HCT116 (cell line): ENCODE measurements around the gene U2AF2. TPM values are rescaled to one million over a fixed set of nuclear protein-coding genes. Genes with fewer than 3 reads are reported as not detected.

Experiments used
- ATAC-seq: fragments of 200-7000 bp; cut with Tn5 transposase; 2 replicates; pipeline ENCODE4 v1.9.1; 2020; ENCODE audit warnings: mild to moderate bottlenecking, moderate library complexity
- BruUV-seq: library from RNA; stranded (reverse); fragments of 400-500 nt; replicated peaks from 2 replicates; lab custom pipeline; 2021; lab: Mats Ljungman, UMichigan
- CTCF ChIA-PET: fragments of 300-600 bp; sonication (Branson Sonifier 250); formaldehyde crosslinking; loops from one replicate; lab custom pipeline; 2021; ENCODE audit warnings: antibody characterized with exemption; lab: Charles Lee
- POLR2A ChIA-PET: fragments of 300-600, 350-600 bp; sonication (Branson Sonifier 250); formaldehyde crosslinking; loops from one replicate; lab custom pipeline; 2021; ENCODE audit warnings: antibody characterized with exemption; lab: Charles Lee
- RAD21 ChIA-PET, 2 experiments: fragments of 300-600 bp; sonication (Branson Sonifier 250); formaldehyde crosslinking; loops; one replicate each; lab custom pipeline; 2023; ENCODE audit warnings: low total read pairs in 2 of 2; ENCODE audit not compliant: uncharacterized antibody in 2 of 2, unreplicated experiment in 2 of 2, low non-redundant PET in 1 of 2; lab: Charles Lee
- DNase-seq: peaks from one replicate; pipeline ENCODE4 v3.0.0-alpha.2; 2010; ENCODE audit warnings: low read depth, low spot score
- H2AFZ ChIP-seq: fragments of 200-600 bp; shearing (Covaris generic), sonication (generic); 2 replicates; pipeline ENCODE4 v1.6.1; 2017; ENCODE audit warnings: low read depth, mixed run types, mixed read lengths, antibody characterized with exemption, low read length; ENCODE audit not compliant: poor library complexity, severe bottlenecking
- H3K27ac ChIP-seq: 2 replicates; pipeline ENCODE4 v1.5.1; 2012; ENCODE audit warnings: low read depth, low read length
- H3K27me3 ChIP-seq: fragments of 200-600 bp; sonication (generic); 2 replicates; pipeline ENCODE4 v1.6.1; 2016; ENCODE audit warnings: mixed run types, low read length, mixed read lengths; ENCODE audit not compliant: insufficient read depth
- H3K36me3 ChIP-seq, 2 experiments: fragments of 200-500 bp in 1 of 2; fragments of 200-600 bp in 1 of 2; sonication (Bioruptor generic) in 1 of 2; sonication (generic) in 1 of 2; 2 replicates each; pipeline versions ENCODE4 v1.5.1 to v1.6.1; 2014 to 2016; ENCODE audit warnings: low read length in 2 of 2, inconsistent platforms in 1 of 2, mixed read lengths in 1 of 2, mixed run types in 1 of 2; ENCODE audit not compliant: insufficient read depth in 2 of 2, control insufficient read depth in 1 of 2
- H3K4me1 ChIP-seq, 2 experiments: fragments of 200-600 bp in 1 of 2; sonication (generic) in 1 of 2; 2 replicates each; pipeline versions ENCODE4 v1.5.1 to v1.6.1; 2012 to 2017; ENCODE audit warnings: low read length in 2 of 2, inconsistent platforms in 1 of 2, mild to moderate bottlenecking in 1 of 2, mixed read lengths in 1 of 2, mixed run types in 1 of 2, moderate library complexity in 1 of 2; ENCODE audit not compliant: insufficient read depth in 2 of 2, control insufficient read depth in 1 of 2
- H3K4me2 ChIP-seq: fragments of 200-600 bp; sonication (generic); 2 replicates; pipeline ENCODE4 v1.6.1; 2017; ENCODE audit warnings: mixed run types, low read length, mixed read lengths
- H3K4me3 ChIP-seq, 2 experiments: fragments of 200-600 bp in 1 of 2; sonication (generic) in 1 of 2; replicated peaks in 1 of 2; 2 replicates each; pipeline ENCODE4 v1.5.1; 2011 to 2016; ENCODE audit warnings: low read length in 2 of 2, control low read depth in 1 of 2, low read depth in 1 of 2, mild to moderate bottlenecking in 1 of 2, mixed read lengths in 1 of 2, mixed run types in 1 of 2
- H3K79me2 ChIP-seq: fragments of 200-600 bp; sonication (generic); 2 replicates; pipeline ENCODE4 v1.6.1; 2017; ENCODE audit warnings: mild to moderate bottlenecking, mixed run types, low read length, moderate library complexity, mixed read lengths; ENCODE audit not compliant: insufficient read depth
- H3K9ac ChIP-seq: fragments of 200-600 bp; sonication (generic); 2 replicates; pipeline ENCODE4 v1.6.1; 2016; ENCODE audit warnings: low read length, mixed read lengths
- H3K9me2 ChIP-seq: fragments of 200-600 bp; sonication (generic), shearing (Covaris generic); 2 replicates; pipeline ENCODE4 v1.6.1; 2017; ENCODE audit warnings: mixed run types, mild to moderate bottlenecking, moderate library complexity; ENCODE audit not compliant: insufficient read depth
- H3K9me3 ChIP-seq, 2 experiments: fragments of 200-500 bp in 1 of 2; fragments of 200-600 bp in 1 of 2; sonication (Bioruptor generic) in 1 of 2; sonication (generic) in 1 of 2; 2 replicates each; pipeline ENCODE4 v1.6.1; 2014 to 2017; ENCODE audit warnings: low read length in 2 of 2, mixed read lengths in 2 of 2, inconsistent platforms in 1 of 2, low read depth in 1 of 2, mild to moderate bottlenecking in 1 of 2, mixed run types in 1 of 2, moderate library complexity in 1 of 2; ENCODE audit not compliant: control insufficient read depth in 1 of 2, insufficient read depth in 1 of 2
- H4K20me1 ChIP-seq: fragments of 200-600 bp; sonication (generic), shearing (Covaris generic); 2 replicates; pipeline ENCODE4 v1.6.1; 2017; ENCODE audit warnings: mixed run types, mild to moderate bottlenecking, moderate library complexity; ENCODE audit not compliant: insufficient read depth
- CBX3 ChIP-seq: IDR thresholded peaks from 2 replicates; pipeline ENCODE4 v1.6.1; 2012; ENCODE audit warnings: low read depth
- CEBPB ChIP-seq: IDR thresholded peaks from 2 replicates; pipeline ENCODE4 v1.6.1; 2012; ENCODE audit warnings: low read depth
- EGR1 ChIP-seq: IDR thresholded peaks from 2 replicates; pipeline ENCODE4 v1.6.1; 2012; ENCODE audit warnings: low read depth
- ELF1 ChIP-seq: IDR thresholded peaks from 2 replicates; pipeline ENCODE4 v1.6.1; 2012; ENCODE audit warnings: low read depth, borderline replicate concordance
- EZH2 ChIP-seq: fragments of 200-600 bp; sonication (generic); IDR thresholded peaks from 2 replicates; pipeline ENCODE4 v1.6.1; 2017; ENCODE audit warnings: antibody characterized with exemption, mixed run types
- EZH2phosphoT487 ChIP-seq: fragments of 200-600 bp; IDR thresholded peaks from 2 replicates; pipeline ENCODE4 v1.6.1; 2018; ENCODE audit warnings: antibody characterized with exemption, borderline replicate concordance
- FOSL1 ChIP-seq: IDR thresholded peaks from 2 replicates; pipeline ENCODE4 v1.6.1; 2012; ENCODE audit warnings: low read depth
- POLR2A ChIP-seq: IDR thresholded peaks from 2 replicates; pipeline ENCODE4 v1.7.0; 2011; ENCODE audit warnings: borderline replicate concordance; ENCODE audit not compliant: insufficient read depth, insufficient read length; ENCODE audit errors: extremely low read depth
- RAD21 ChIP-seq: IDR thresholded peaks from 2 replicates; pipeline ENCODE4 v1.6.1; 2012; ENCODE audit warnings: low read depth, mild to moderate bottlenecking
- SIN3A ChIP-seq: IDR thresholded peaks from 2 replicates; pipeline ENCODE4 v1.6.1; 2012; ENCODE audit warnings: low read depth
- SP1 ChIP-seq: IDR thresholded peaks from 2 replicates; pipeline ENCODE4 v1.6.1; 2012; ENCODE audit warnings: low read depth
- SRF ChIP-seq: IDR thresholded peaks from 2 replicates; pipeline ENCODE4 v1.6.1; 2012; ENCODE audit warnings: low read depth
- TCF7L2 ChIP-seq: IDR thresholded peaks from 2 replicates; pipeline ENCODE4 v1.7.0; 2011; ENCODE audit warnings: borderline replicate concordance, inconsistent platforms; ENCODE audit not compliant: insufficient read depth, insufficient read length; ENCODE audit errors: extremely low read depth
- YY1 ChIP-seq: IDR thresholded peaks from 2 replicates; pipeline ENCODE4 v1.6.1; 2011; ENCODE audit warnings: low read length, low read depth, moderate library complexity, mild to moderate bottlenecking; ENCODE audit not compliant: insufficient replicate concordance; ENCODE audit errors: extremely low read depth
- ZFX ChIP-seq: fragments of 450-650 bp; IDR thresholded peaks from 2 replicates; pipeline ENCODE4 v1.6.1; 2017
- ZNF274 ChIP-seq: fragments of 200-500 bp; sonication (Bioruptor generic); IDR thresholded peaks from 2 replicates; pipeline ENCODE4 v1.6.1; 2014; ENCODE audit warnings: mild to moderate bottlenecking, low read depth, low read length, inconsistent platforms
- intact Hi-C: fragments of 100-400 bp; cut with micrococcal nuclease; formaldehyde crosslinking; loops from 2 replicates; pipeline ENCODE4 v1.10.0; 2022
- total RNA-seq: library from RNA; stranded (reverse); gene quantifications from one replicate; pipeline ENCODE4 v1.2.1, GENCODE V29; 2021; ENCODE audit not compliant: unreplicated experiment
- TF ChIP-seq, protein P1 (sequence below): IDR thresholded peaks from 2 replicates; pipeline ENCODE4 v1.6.1; 2012
- TF ChIP-seq, protein P2 (sequence below), 3 experiments: fragments of 200-600 bp in 1 of 3; sonication (generic) in 1 of 3; IDR thresholded peaks in 2 of 3; conservative IDR thresholded peaks in 1 of 3; 2 replicates each; pipeline ENCODE4 v1.5.1; 2012 to 2017; ENCODE audit warnings: low read depth in 2 of 3, low read length in 2 of 3, antibody characterized with exemption in 1 of 3, borderline replicate concordance in 1 of 3, control low read depth in 1 of 3, mild to moderate bottlenecking in 1 of 3, mixed read lengths in 1 of 3, mixed run types in 1 of 3, moderate library complexity in 1 of 3; ENCODE audit not compliant: insufficient read depth in 1 of 3
- TF ChIP-seq, protein P3 (sequence below): IDR thresholded peaks from 2 replicates; pipeline ENCODE4 v1.6.1; 2012
- TF ChIP-seq, protein P4 (sequence below): IDR thresholded peaks from 2 replicates; pipeline ENCODE4 v1.6.1; 2012; ENCODE audit warnings: low read depth
- TF ChIP-seq, protein P5 (sequence below): IDR thresholded peaks from 2 replicates; pipeline ENCODE4 v1.6.1; 2011; ENCODE audit warnings: mild to moderate bottlenecking, low read length, moderate library complexity; ENCODE audit not compliant: insufficient replicate concordance; ENCODE audit errors: extremely low read depth

The U2AF2 gene
- total RNA-seq, 1 experiment from 2014 or later: 259 TPM

DNA sequence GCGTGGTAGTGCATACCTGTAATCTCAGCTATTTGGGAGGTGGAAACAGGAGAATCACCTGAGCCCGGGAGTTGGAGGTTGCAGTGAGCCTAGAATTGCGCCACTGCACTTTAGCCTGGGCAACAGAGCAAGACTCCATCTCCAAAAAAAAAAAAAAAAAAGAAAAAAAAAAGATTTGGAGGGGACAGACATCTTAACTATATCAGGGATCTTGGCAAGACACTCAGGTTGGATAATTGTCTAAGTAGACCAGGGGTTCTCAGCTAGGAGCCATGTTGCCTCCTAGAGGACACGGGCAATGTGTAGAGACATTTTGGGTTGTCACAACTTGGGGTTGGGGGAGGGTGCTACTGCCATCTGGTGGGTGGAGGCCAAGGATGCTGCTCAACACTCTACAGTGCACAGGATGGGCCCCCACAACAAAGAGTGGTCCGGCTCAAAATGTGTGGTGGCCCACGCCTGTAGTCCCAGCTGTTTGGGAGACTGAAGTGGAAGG lies 15.9 kb upstream of the U2AF2 start:
- H3K9ac ChIP-seq: no peak overlapping the region
- H3K4me2 ChIP-seq: peak overlapping the region; percentile 75
- no peak for DNase-seq
- peak overlapping the region; percentile 9 to 17; a peak in 2 of 4 replicates for H3K4me3 ChIP-seq
- intact Hi-C loops: loop anchor here (10.0 kb wide), 2 partner anchors 494 to 984 kb away; partner anchors contain the start of gene TNNT1
- peak overlapping the region; percentile 96 for H3K27ac ChIP-seq
- H3K36me3 ChIP-seq: 0 out of 4 replicates have a peak, but pooled peaks cover 0 to 3% of the 10 kb centered on the region in 2 experiments
- no peaks in the 10 kb centered on the region for H3K9me3 ChIP-seq
- H4K20me1 ChIP-seq: no peaks in the 10 kb centered on the region
- H3K27me3 ChIP-seq: no peaks in the 10 kb centered on the region
- H3K79me2 ChIP-seq: peaks cover 73% of the 10 kb centered on the region
- BruUV-seq: no TSS peak
- ATAC-seq: peak; percentile 26
- H3K9me2 ChIP-seq: no peaks in the 10 kb centered on the region
- POLR2A ChIA-PET: no interaction called here
- H2AFZ ChIP-seq: no peak overlapping the region
- CTCF ChIA-PET: no interaction called here
- RAD21 ChIA-PET: no interaction called here
- peaks cover 24 to 60% of the 10 kb centered on the region in 2 experiments for H3K4me1 ChIP-seq
- TF ChIP-seq EGR1 (no peak), ELF1 (no peak), ZFX (no peak), TCF7L2 (no peak), EZH2phosphoT487 (no peak), SP1 (no peak), CBX3 (no peak; the same call in 1 of the 2 replicates), POLR2A (no peak), SRF (no peak), EZH2 (no peak), FOSL1 (no peak), SIN3A (no peak), CEBPB (no peak), RAD21 (no peak), YY1 (peak; percentile 87), ZNF274 (no peak)
- TF ChIP-seq, protein P1, sequence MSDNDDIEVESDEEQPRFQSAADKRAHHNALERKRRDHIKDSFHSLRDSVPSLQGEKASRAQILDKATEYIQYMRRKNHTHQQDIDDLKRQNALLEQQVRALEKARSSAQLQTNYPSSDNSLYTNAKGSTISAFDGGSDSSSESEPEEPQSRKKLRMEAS: 0 out of 2 replicates have a peak, but pooled peaks have one; percentile 28
- TF ChIP-seq, protein P2, sequence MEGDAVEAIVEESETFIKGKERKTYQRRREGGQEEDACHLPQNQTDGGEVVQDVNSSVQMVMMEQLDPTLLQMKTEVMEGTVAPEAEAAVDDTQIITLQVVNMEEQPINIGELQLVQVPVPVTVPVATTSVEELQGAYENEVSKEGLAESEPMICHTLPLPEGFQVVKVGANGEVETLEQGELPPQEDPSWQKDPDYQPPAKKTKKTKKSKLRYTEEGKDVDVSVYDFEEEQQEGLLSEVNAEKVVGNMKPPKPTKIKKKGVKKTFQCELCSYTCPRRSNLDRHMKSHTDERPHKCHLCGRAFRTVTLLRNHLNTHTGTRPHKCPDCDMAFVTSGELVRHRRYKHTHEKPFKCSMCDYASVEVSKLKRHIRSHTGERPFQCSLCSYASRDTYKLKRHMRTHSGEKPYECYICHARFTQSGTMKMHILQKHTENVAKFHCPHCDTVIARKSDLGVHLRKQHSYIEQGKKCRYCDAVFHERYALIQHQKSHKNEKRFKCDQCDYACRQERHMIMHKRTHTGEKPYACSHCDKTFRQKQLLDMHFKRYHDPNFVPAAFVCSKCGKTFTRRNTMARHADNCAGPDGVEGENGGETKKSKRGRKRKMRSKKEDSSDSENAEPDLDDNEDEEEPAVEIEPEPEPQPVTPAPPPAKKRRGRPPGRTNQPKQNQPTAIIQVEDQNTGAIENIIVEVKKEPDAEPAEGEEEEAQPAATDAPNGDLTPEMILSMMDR (IDR thresholded peaks at IDR 0.05 in 2 of 3, conservative IDR thresholded peaks at IDR 0.05 in 1 of 3; ENCODE audit: borderline replicate concordance in 1 of 3, insufficient read depth in 1 of 3, low read depth in 2 of 3, low read length in 2 of 3): peak; percentile 78 to 85 (median 81)
- TF ChIP-seq, protein P3, sequence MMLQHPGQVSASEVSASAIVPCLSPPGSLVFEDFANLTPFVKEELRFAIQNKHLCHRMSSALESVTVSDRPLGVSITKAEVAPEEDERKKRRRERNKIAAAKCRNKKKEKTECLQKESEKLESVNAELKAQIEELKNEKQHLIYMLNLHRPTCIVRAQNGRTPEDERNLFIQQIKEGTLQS: no peak
- TF ChIP-seq, protein P4, sequence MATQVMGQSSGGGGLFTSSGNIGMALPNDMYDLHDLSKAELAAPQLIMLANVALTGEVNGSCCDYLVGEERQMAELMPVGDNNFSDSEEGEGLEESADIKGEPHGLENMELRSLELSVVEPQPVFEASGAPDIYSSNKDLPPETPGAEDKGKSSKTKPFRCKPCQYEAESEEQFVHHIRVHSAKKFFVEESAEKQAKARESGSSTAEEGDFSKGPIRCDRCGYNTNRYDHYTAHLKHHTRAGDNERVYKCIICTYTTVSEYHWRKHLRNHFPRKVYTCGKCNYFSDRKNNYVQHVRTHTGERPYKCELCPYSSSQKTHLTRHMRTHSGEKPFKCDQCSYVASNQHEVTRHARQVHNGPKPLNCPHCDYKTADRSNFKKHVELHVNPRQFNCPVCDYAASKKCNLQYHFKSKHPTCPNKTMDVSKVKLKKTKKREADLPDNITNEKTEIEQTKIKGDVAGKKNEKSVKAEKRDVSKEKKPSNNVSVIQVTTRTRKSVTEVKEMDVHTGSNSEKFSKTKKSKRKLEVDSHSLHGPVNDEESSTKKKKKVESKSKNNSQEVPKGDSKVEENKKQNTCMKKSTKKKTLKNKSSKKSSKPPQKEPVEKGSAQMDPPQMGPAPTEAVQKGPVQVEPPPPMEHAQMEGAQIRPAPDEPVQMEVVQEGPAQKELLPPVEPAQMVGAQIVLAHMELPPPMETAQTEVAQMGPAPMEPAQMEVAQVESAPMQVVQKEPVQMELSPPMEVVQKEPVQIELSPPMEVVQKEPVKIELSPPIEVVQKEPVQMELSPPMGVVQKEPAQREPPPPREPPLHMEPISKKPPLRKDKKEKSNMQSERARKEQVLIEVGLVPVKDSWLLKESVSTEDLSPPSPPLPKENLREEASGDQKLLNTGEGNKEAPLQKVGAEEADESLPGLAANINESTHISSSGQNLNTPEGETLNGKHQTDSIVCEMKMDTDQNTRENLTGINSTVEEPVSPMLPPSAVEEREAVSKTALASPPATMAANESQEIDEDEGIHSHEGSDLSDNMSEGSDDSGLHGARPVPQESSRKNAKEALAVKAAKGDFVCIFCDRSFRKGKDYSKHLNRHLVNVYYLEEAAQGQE: no peak
- TF ChIP-seq, protein P5, sequence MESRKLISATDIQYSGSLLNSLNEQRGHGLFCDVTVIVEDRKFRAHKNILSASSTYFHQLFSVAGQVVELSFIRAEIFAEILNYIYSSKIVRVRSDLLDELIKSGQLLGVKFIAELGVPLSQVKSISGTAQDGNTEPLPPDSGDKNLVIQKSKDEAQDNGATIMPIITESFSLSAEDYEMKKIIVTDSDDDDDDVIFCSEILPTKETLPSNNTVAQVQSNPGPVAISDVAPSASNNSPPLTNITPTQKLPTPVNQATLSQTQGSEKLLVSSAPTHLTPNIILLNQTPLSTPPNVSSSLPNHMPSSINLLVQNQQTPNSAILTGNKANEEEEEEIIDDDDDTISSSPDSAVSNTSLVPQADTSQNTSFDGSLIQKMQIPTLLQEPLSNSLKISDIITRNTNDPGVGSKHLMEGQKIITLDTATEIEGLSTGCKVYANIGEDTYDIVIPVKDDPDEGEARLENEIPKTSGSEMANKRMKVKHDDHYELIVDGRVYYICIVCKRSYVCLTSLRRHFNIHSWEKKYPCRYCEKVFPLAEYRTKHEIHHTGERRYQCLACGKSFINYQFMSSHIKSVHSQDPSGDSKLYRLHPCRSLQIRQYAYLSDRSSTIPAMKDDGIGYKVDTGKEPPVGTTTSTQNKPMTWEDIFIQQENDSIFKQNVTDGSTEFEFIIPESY: no peak
